AG04450 (cell line): ENCODE results near the gene ACTG1. TPM values are rescaled to one million over a fixed set of nuclear protein-coding genes. Genes with fewer than 3 reads are reported as not detected.

Experiments
- CTCF ChIA-PET: fragments of 300-600, 350-600 bp; formaldehyde crosslinking; extraction: SDS; loops from one replicate; lab custom pipeline; 2022; ENCODE audit warnings: antibody characterized with exemption, inconsistent platforms; lab: Charles Lee
- POLR2A ChIA-PET: fragments of 350-600 bp; formaldehyde crosslinking; extraction: SDS; loops from one replicate; lab custom pipeline; 2021; ENCODE audit warnings: antibody characterized with exemption, inconsistent platforms; lab: Yijun Ruan, JAX
- DNase-seq: peaks from one replicate; pipeline ENCODE4 v3.0.0-alpha.2; 2011; ENCODE audit warnings: low read depth, low spot score
- H3K27ac ChIP-seq: one replicate; pipeline ENCODE4 v1.5.1; 2012; ENCODE audit warnings: low read depth, low read length, control low read depth
- H3K27me3 ChIP-seq: one replicate; pipeline ENCODE4 v1.6.0; 2012; ENCODE audit warnings: low read length; ENCODE audit not compliant: control insufficient read depth, insufficient read depth
- H3K4me3 ChIP-seq: 2 replicates; pipeline ENCODE4 v1.5.1; 2011; ENCODE audit warnings: mild to moderate bottlenecking, low read depth, low read length, control low read depth
- H3K9me3 ChIP-seq: 2 replicates; pipeline ENCODE4 v1.5.1; 2012; ENCODE audit warnings: low read length; ENCODE audit not compliant: control insufficient read depth, insufficient read depth
- polyA plus RNA-seq: library from polyadenylated mRNA; depleted of rRNA; stranded (reverse); fragments of >200 nt; gene quantifications from 2 replicates; pipeline ENCODE4 v1.2.3, GENCODE V29; 2011
- TF ChIP-seq, protein P1 (sequence below): IDR thresholded peaks from 2 replicates; pipeline ENCODE4 v1.5.1; 2011; ENCODE audit warnings: low read depth, low read length, control low read depth, inconsistent platforms

The ACTG1 gene
- polyA plus RNA-seq, 1 experiment = 2,721 TPM

GRCh38 chr17:81483085-81483861, 29.3 kb downstream of the ACTG1 start:
- peaks cover 6% of the 10 kb centered on the region for H3K27me3 ChIP-seq
- CTCF ChIA-PET = interaction anchor here (1.6 to 2.1 kb wide), 5 partner anchors 81 to 230 kb away, joined by 6 to 21 read pairs (median 10); no protein-coding TSS in a partner anchor
- H3K27ac ChIP-seq = no peak overlapping the region
- peaks cover 7% of the 10 kb centered on the region; the same call in 1 of the 2 replicates for H3K9me3 ChIP-seq
- DNase-seq = no peak
- TF ChIP-seq, protein P1, sequence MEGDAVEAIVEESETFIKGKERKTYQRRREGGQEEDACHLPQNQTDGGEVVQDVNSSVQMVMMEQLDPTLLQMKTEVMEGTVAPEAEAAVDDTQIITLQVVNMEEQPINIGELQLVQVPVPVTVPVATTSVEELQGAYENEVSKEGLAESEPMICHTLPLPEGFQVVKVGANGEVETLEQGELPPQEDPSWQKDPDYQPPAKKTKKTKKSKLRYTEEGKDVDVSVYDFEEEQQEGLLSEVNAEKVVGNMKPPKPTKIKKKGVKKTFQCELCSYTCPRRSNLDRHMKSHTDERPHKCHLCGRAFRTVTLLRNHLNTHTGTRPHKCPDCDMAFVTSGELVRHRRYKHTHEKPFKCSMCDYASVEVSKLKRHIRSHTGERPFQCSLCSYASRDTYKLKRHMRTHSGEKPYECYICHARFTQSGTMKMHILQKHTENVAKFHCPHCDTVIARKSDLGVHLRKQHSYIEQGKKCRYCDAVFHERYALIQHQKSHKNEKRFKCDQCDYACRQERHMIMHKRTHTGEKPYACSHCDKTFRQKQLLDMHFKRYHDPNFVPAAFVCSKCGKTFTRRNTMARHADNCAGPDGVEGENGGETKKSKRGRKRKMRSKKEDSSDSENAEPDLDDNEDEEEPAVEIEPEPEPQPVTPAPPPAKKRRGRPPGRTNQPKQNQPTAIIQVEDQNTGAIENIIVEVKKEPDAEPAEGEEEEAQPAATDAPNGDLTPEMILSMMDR = no peak
- no peak overlapping the region for H3K4me3 ChIP-seq
- POLR2A ChIA-PET = no interaction called here

GRCh38 chr17:81482673-81483072, 29.9 kb downstream of the ACTG1 start:
- Histone ChIP-seq H3K27ac (no peak overlapping the region), H3K9me3 (peaks cover 7% of the 10 kb centered on the region; the same call in 1 of the 2 replicates), H3K27me3 (peaks cover 9% of the 10 kb centered on the region), H3K4me3 (no peak overlapping the region)
- CTCF ChIA-PET = interaction anchor here (2.0 kb wide), 1 partner anchor 228 kb away, joined by 6 read pairs; no protein-coding TSS in a partner anchor
- DNase-seq = no peak
- POLR2A ChIA-PET = no interaction called here
- TF ChIP-seq, protein P1 = no peak

GRCh38 chr17:81481815-81482505, 30.6 kb downstream of the ACTG1 start:
- Histone ChIP-seq H3K27me3 (peaks cover 9% of the 10 kb centered on the region), H3K9me3 (peaks cover 9% of the 10 kb centered on the region; the same call in 1 of the 2 replicates), H3K4me3 (peak overlapping the region; percentile 52), H3K27ac (no peak overlapping the region)
- CTCF ChIA-PET = interaction anchor here (0.6 to 2.0 kb wide), 2 partner anchors 85 to 227 kb away, joined by 3 to 6 read pairs; no protein-coding TSS in a partner anchor
- POLR2A ChIA-PET = no interaction called here
- DNase-seq = no peak
- TF ChIP-seq, protein P1 = no peak

- H3K4me3 ChIP-seq = peak overlapping the region; percentile 52
- no peak overlapping the region for H3K27ac ChIP-seq
- TF ChIP-seq, protein P1 = no peak
- DNase-seq = no peak
- peaks cover 12% of the 10 kb centered on the region for H3K9me3 ChIP-seq
- ChIA-PET POLR2A (interaction anchor here (0.9 kb wide), 1 partner anchor 86 kb away, joined by 4 read pairs; the partner anchor contains the start of gene BAHCC1), CTCF (interaction anchor here (0.6 to 2.0 kb wide), 2 partner anchors 84 to 227 kb away, joined by 3 to 6 read pairs; no protein-coding TSS in a partner anchor)
- H3K27me3 ChIP-seq = peaks cover 9% of the 10 kb centered on the region
Observed at GRCh38 chr17:81481073-81481799, 31.4 kb downstream of the ACTG1 start.
